ENCODE measurements around the gene ZNF804A. TPM values are rescaled to one million over a fixed set of nuclear protein-coding genes. Genes with fewer than 3 reads are reported as not detected.

ZNF804A gene
- total RNA-seq, 2 experiments from 2014 or later = not detected

- H3K4me3 Mint-ChIP-seq = no peak overlapping the region
- ATAC-seq (ENCODE audit: poor library complexity) = no peak
- H3K27ac Mint-ChIP-seq = no peak overlapping the region
- no peaks in the 10 kb centered on the region for H3K4me1 ChIP-seq (ENCODE audit: insufficient read depth, low read length)
- H3K27me3 ChIP-seq (ENCODE audit: control insufficient read depth in 1 of 2, insufficient read depth in 2 of 2, low read length in 2 of 2) = no peaks in the 10 kb centered on the region
- TF ChIP-seq, protein P1, sequence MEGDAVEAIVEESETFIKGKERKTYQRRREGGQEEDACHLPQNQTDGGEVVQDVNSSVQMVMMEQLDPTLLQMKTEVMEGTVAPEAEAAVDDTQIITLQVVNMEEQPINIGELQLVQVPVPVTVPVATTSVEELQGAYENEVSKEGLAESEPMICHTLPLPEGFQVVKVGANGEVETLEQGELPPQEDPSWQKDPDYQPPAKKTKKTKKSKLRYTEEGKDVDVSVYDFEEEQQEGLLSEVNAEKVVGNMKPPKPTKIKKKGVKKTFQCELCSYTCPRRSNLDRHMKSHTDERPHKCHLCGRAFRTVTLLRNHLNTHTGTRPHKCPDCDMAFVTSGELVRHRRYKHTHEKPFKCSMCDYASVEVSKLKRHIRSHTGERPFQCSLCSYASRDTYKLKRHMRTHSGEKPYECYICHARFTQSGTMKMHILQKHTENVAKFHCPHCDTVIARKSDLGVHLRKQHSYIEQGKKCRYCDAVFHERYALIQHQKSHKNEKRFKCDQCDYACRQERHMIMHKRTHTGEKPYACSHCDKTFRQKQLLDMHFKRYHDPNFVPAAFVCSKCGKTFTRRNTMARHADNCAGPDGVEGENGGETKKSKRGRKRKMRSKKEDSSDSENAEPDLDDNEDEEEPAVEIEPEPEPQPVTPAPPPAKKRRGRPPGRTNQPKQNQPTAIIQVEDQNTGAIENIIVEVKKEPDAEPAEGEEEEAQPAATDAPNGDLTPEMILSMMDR (IDR thresholded peaks at IDR 0.05) = no peak
- no peaks in the 10 kb centered on the region for H3K36me3 ChIP-seq (ENCODE audit: insufficient read depth, low read length)
- DNase-seq = no peak
- H3K27me3 Mint-ChIP-seq = no peaks in the 10 kb centered on the region
- H3K9me3 Mint-ChIP-seq = no peaks in the 10 kb centered on the region
- no peaks in the 10 kb centered on the region for H3K36me3 Mint-ChIP-seq (ENCODE audit: low read depth)
- H3K4me1 Mint-ChIP-seq (ENCODE audit: low read depth) = no peaks in the 10 kb centered on the region
- H3K4me3 ChIP-seq (ENCODE audit: low read length) = no peak overlapping the region
- intact Hi-C loops (cut with DNase I, micrococcal nuclease) = no loop called here
- ChIA-PET CTCF (no interaction called here), POLR2A (no interaction called here)
- H3K27ac ChIP-seq (ENCODE audit: low read depth in 1 of 2, low read length in 2 of 2) = no peak overlapping the region
- no peaks in the 10 kb centered on the region for H3K9me3 ChIP-seq (ENCODE audit: control insufficient read depth in 1 of 2, insufficient read depth in 1 of 2, low read length in 2 of 2)
These were observed 237.0 kb downstream of the ZNF804A start for GRCh38 chr2:184835398-184835715.

GRCh38 chr2:184847331-184847730 is 249.0 kb downstream of the ZNF804A start:
- no peaks in the 10 kb centered on the region for H3K36me3 Mint-ChIP-seq (ENCODE audit: low read depth)
- no peaks in the 10 kb centered on the region for H3K4me1 Mint-ChIP-seq (ENCODE audit: low read depth)
- DNase-seq (no peak), ATAC-seq (ENCODE audit: poor library complexity) (no peak)
- Histone ChIP-seq H3K27me3 (ENCODE audit: control insufficient read depth in 1 of 2, insufficient read depth in 2 of 2, low read length in 2 of 2) (no peaks in the 10 kb centered on the region), H3K27ac (ENCODE audit: low read depth in 1 of 2, low read length in 2 of 2) (no peak overlapping the region), H3K36me3 (ENCODE audit: insufficient read depth, low read length) (no peaks in the 10 kb centered on the region), H3K9me3 (ENCODE audit: control insufficient read depth in 1 of 2, insufficient read depth in 1 of 2, low read length in 2 of 2) (no peaks in the 10 kb centered on the region), H3K4me3 (ENCODE audit: low read length) (no peak overlapping the region), H3K4me1 (ENCODE audit: insufficient read depth, low read length) (no peaks in the 10 kb centered on the region)
- ChIA-PET POLR2A (no interaction called here), CTCF (no interaction called here)
- H3K27me3 Mint-ChIP-seq = no peaks in the 10 kb centered on the region
- no peak overlapping the region for H3K27ac Mint-ChIP-seq
- TF ChIP-seq, protein P1 (IDR thresholded peaks at IDR 0.05) = no peak
- no peak overlapping the region for H3K4me3 Mint-ChIP-seq
- intact Hi-C loops (cut with DNase I, micrococcal nuclease) = no loop called here
- peaks cover 9% of the 10 kb centered on the region for H3K9me3 Mint-ChIP-seq

DNA sequence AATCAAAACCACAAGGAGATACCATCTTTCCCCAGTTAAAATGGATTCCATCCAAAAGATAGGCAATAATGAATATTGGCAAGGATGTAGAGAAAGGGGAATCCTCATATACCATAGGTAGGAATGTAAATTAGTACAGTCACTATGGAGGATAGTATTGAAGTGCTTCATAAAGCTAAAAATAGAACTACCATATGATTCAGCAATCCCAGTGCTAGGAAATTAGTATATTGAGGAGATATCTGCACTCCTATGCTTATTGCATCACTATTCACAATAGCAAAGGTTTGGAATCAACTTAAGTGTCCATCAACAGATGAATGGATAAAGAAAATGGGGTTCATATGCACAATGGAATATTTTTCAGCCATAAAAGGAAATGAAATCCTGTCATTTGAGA is 251.2 kb downstream of the ZNF804A start:
- Mint-ChIP-seq H3K36me3 (ENCODE audit: low read depth) (no peaks in the 10 kb centered on the region), H3K9me3 (peaks cover 11% of the 10 kb centered on the region), H3K4me3 (no peak overlapping the region), H3K27ac (no peak overlapping the region), H3K27me3 (no peaks in the 10 kb centered on the region), H3K4me1 (ENCODE audit: low read depth) (no peaks in the 10 kb centered on the region)
- no peak for DNase-seq
- intact Hi-C loops (cut with DNase I, micrococcal nuclease) = no loop called here
- TF ChIP-seq, protein P1 (IDR thresholded peaks at IDR 0.05) = no peak
- Histone ChIP-seq H3K27ac (ENCODE audit: low read depth in 1 of 2, low read length in 2 of 2) (no peak overlapping the region), H3K4me1 (ENCODE audit: insufficient read depth, low read length) (no peaks in the 10 kb centered on the region), H3K36me3 (ENCODE audit: insufficient read depth, low read length) (no peaks in the 10 kb centered on the region), H3K9me3 (ENCODE audit: control insufficient read depth in 1 of 2, insufficient read depth in 1 of 2, low read length in 2 of 2) (no peaks in the 10 kb centered on the region), H3K27me3 (ENCODE audit: control insufficient read depth in 1 of 2, insufficient read depth in 2 of 2, low read length in 2 of 2) (no peaks in the 10 kb centered on the region), H3K4me3 (ENCODE audit: low read length) (no peak overlapping the region)
- ATAC-seq (ENCODE audit: poor library complexity) = no peak
- ChIA-PET POLR2A (no interaction called here), CTCF (no interaction called here)
